Esophagus mucosa (tissue), 1 donor: ENCODE results near the gene CHCHD10. TPM values are rescaled to one million over a fixed set of nuclear protein-coding genes. Genes with fewer than 3 reads are reported as not detected.

Experiments used
- ATAC-seq: fragments of 200-7000 bp; cut with Tn5 transposase; one replicate; pipeline ENCODE4 v1.9.1; 2020
- total RNA-seq: library from RNA; stranded (reverse); gene quantifications from one replicate; pipeline ENCODE4 v1.2.4, GENCODE V29; 2023
- donor health status: DM: yes; HTN: yes; CAD: no.

The CHCHD10 gene
- total RNA-seq = 124 TPM

GRCh38 chr22:23767673-23768548 lies at the start of gene CHCHD10:
CHCHD10 (minus strand) TSS chr22:23767972; CDS start chr22:23767874, 98 bp downstream.
- peak; percentile 61 for ATAC-seq

GRCh38 chr22:23817146-23817545 lies 49.4 kb upstream of the CHCHD10 start:
- ATAC-seq = no peak

GRCh38 chr22:23816156-23816976 lies 48.6 kb upstream of the CHCHD10 start:
- ATAC-seq = peak; percentile 37

DNA sequence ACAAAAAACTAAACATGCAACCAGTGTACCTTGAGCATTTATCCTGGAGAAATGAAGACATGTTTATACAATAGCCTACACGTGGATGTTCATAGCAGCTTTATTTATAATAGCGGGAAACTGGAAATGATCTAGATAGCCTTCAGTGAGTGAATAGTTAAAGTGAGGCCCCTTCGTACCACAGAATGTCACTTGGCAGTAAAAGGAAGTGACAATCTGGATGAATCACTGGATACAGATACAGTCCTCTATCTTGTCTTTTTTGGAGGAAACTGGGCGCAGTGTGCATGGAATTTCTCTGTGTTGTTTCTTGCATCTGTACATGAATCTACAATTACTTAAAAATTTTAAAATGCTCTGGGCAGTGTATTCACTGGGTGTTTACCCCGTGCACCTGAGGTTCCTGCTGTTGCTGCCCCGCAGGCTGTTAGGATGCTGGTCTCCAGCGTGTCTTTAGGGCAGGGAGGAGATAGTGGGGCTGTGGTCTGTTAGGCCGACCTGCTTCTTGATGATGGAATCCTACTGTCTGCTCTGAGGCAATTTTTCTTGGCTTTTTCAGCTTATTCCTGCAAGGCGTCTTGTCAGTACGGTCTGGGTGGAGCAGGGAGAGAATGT lies 47.9 kb upstream of the CHCHD10 start:
- no peak for ATAC-seq

- ATAC-seq = no peak
Measured at GRCh38 chr22:23812378-23812777, 44.6 kb upstream of the CHCHD10 start.

DNA sequence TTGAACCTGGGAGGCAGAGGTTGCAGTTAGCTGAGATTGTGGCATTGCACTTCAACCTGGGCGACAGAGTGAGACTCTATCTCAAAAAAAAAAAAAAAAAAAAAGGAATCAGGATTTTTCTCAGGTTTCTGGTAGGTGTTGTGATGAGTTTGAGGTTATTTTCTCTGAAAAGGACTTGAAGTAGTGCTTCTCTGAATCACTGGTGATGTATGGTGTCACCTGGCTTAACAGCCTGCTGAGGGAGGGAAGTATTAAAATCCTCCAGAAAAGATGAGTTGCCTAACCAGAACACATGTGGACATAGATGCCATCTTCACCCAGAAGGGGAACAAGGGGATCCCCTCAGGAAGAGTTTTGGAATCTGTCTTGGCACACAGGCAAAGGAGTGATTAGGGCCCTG lies 39.1 kb upstream of the CHCHD10 start:
- no peak for ATAC-seq

DNA sequence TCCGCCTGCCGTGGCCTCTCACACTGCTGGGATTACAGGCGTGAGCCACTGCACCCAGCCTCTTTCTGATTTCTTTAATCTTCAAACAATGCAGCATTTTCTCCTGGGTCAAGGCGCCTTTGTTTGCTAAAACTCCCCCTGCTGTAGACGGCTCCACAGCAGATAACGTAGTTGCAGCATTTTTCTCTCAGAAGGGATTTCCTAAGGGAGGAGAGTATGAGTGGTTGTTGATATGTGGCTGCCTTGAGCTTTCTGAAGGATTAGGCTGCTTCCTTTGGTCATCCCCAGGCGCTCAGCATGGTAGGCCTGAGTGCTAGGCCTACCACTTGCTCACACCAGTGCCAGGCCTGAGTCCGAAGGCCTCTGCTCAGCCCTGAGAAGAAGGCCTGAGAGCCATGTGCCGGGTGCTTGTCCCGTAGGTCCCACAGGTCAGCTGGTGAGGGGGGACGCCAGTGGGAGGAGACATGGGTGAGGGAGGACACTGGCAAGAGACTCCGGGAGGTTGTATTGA lies 37.1 kb upstream of the CHCHD10 start:
- ATAC-seq = no peak

GRCh38 chr22:23803001-23803819 lies 35.4 kb upstream of the CHCHD10 start:
- no peak for ATAC-seq

- ATAC-seq = no peak
Measured at GRCh38 chr22:23801886-23802377, 34.2 kb upstream of the CHCHD10 start.

GRCh38 chr22:23801238-23801821 lies 33.6 kb upstream of the CHCHD10 start:
- no peak for ATAC-seq

DNA sequence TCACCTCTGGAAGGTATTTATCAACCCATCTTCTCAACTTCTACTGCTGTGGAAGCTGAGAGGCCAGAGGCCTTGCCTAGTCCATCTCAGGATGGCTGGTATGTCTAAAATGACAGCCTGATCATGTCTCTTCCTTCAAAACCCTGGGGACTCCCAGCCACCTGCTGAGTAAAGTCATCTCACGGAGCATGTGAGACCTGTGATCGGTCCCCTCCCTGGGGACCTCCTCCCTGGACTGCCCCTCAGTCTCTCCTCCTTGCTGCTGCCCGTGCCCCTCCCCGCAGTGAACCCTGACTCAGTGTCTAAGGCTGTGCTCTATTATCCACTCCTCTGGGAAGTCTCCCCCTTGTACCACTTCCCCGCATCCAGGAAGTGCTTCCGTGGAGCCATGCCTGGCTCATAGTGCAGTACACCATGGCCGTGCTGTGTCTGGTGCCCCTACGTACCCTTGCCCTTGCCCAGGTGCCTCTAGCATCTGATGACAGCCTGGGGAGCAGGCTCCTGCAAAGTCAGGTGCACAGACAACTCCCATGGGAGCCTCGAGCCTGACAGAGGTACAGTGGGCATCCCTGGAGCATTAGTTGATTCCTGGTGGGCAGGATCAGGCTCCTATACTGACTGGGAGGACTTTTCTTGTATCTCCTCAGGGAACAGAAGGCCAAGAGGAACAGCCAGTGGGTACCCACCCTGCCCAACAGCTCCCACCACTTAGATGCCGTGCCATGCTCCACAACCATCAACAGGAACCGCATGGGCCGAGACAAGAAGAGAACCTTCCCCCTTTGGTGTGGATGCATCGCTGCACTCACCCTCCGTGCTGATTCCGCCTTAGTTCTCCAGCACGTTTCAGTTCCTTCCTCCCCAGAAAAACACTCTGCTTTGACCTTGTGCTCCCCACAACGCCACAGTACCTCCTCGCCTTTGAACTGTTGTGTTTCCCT lies 32.8 kb upstream of the CHCHD10 start:
- peak; percentile 24 for ATAC-seq

- ATAC-seq = no peak
Measured at GRCh38 chr22:23796461-23796860, 28.7 kb upstream of the CHCHD10 start.

GRCh38 chr22:23793326-23793725 lies 25.6 kb upstream of the CHCHD10 start:
- ATAC-seq = no peak

GRCh38 chr22:23791738-23792645 lies 24.2 kb upstream of the CHCHD10 start:
- peak; percentile 24 for ATAC-seq

- ATAC-seq = no peak
Measured at GRCh38 chr22:23790819-23791737, 23.3 kb upstream of the CHCHD10 start.

DNA sequence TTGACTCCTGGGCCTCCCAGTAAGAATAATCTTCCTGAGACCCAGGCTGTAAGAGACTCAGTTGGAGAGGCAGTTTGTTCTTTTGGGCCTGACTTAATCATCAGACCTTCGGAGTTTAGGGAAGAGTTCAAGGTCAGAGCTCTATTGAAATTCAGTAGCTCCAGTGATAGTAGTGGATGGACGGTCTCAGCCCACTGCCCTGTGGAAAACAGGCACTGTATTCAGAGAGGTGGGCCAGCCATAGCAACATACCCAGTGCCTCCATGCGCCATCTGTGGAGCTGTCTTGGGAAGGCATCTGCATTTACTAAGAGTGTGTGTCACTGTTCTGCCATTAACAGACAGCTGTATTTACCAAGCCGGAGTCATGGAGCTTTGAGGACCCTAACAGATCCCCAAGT lies 21.9 kb upstream of the CHCHD10 start:
- no peak for ATAC-seq

- no peak for ATAC-seq
Measured at GRCh38 chr22:23789121-23789520, 21.3 kb upstream of the CHCHD10 start.

DNA sequence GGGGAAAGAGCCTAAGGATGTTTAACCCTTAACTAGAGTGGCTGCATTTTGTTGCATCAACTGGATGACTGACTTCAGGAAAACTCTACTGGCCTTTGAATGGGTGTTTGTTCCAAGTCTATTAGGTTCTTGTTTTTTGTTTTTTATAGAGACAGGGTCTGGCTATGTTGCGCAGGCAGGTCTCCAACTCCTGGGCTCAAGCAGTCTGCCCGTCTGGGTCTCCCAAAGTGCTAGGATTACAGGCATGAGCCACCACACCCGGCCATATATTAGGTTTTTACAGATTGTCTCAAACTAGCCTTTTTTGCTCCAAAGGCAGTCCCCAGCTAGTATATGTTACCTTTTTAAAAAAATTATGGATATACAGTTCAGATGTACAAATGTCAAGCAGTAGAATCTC lies 20.1 kb upstream of the CHCHD10 start:
- ATAC-seq = no peak
